ENCODE data around the gene RELL1. TPM values are rescaled to one million over a fixed set of nuclear protein-coding genes. Genes with fewer than 3 reads are reported as not detected.

Gene RELL1
- total and polyA plus RNA-seq, 10 of the 15 experiments (the other 5 are each of a cell fraction or from before 2014, with no cell fraction given), result 0.20 to 10.9 (median 3.9) TPM

DNA sequence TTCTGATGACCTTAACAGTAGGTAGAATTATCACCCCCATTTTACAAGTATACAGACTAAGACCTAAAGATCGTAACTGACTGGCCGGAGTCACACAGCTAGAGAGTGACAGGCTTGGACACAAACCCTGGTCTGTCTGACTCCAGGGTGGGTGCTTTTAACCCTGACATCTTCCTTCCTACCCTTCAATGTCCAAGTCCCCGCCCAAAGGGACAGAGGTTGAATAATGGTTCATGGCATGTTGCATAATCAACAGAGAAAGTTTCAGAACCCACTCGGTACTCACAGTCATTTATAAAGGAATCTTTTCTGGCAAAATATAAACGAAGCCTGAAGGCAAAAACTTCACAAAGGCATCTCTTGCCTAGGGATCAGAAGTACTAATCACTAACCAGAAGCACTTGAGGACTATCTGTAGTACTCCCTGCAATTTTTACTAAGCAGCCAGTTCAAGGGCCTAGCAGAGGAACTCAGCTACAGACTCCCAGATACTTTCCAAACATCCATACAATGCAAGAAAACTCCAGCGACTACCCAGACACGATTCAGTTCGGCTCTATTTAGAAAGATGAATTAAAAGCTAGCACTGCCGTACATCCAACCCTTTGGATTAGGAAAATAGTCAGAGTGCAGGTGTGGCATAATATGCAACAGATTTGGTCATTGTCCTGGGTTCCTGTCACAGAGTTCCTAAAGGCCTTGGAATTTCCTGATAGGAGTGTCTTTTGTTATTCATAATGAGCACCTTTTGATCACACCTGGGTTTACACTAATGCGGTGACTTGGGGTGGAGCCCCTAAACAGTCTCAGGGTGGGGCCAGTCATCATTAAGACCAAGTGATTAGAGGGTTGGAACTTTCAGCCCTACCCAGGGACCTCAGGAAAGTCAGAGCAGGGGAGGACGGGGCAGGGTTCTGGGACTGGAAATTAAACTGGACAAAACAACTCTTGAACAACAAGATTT lies 44.0 kb downstream of the RELL1 start:
- no peak for FAIRE-seq

More for the DNA sequence above, 44.0 kb downstream of the RELL1 start:
- no peak overlapping the region for H3K4me2 ChIP-seq (ENCODE audit: control insufficient read depth, insufficient read depth)
- H4K20me1 ChIP-seq (ENCODE audit: control insufficient read depth, insufficient read depth), result no peaks in the 10 kb centered on the region
- WGBS (ENCODE audit: insufficient coverage, insufficient replicate concordance, low lambda C conversion rate, missing lambda C conversion rate), result 87% methylated on average over 11 of the region's 11 CpGs
- intact Hi-C loops (cut with micrococcal nuclease; ENCODE audit: unreplicated experiment), result no loop called here
- no peak overlapping the region for H3K4me3 ChIP-seq
- in situ Hi-C loops (cut with MboI), result no loop called here
- no peaks in the 10 kb centered on the region for H3K9me3 ChIP-seq (replicated peaks; ENCODE audit: control insufficient read depth, insufficient read depth, low read length)
- H3K36me3 ChIP-seq (ENCODE audit: control insufficient read depth in 2 of 2, insufficient read depth in 2 of 2, low read length in 1 of 2), result no peaks in the 10 kb centered on the region
- ChIA-PET RAD21 (ENCODE audit: unreplicated experiment) (no interaction called here), SMC1A (ENCODE audit: uncharacterized antibody, unreplicated experiment) (interaction anchor here (1.0 to 1.4 kb wide), 3 partner anchors 9 to 17 kb away, joined by 3 to 4 read pairs (median 4); no protein-coding TSS in a partner anchor), CTCF (no interaction called here), POLR2A (no interaction called here)
- no TSS peak for BruUV-seq (replicated peaks)
- no peak overlapping the region for H3K27ac ChIP-seq (ENCODE audit: control insufficient read depth, insufficient read depth)
- H3K27me3 ChIP-seq (replicated peaks in 1 of 2; ENCODE audit: control insufficient read depth in 2 of 2, insufficient read depth in 2 of 2, low read length in 1 of 2), result no peaks in the 10 kb centered on the region
- H3K9ac ChIP-seq (ENCODE audit: control insufficient read depth, insufficient read depth, low read length), result no peak overlapping the region
- no peaks in the 10 kb centered on the region for H3K4me1 ChIP-seq (ENCODE audit: control insufficient read depth, insufficient read depth, low read length)
- H3K79me2 ChIP-seq (ENCODE audit: control insufficient read depth, insufficient read depth, low read length), result no peaks in the 10 kb centered on the region
- TF ChIP-seq, protein P1, sequence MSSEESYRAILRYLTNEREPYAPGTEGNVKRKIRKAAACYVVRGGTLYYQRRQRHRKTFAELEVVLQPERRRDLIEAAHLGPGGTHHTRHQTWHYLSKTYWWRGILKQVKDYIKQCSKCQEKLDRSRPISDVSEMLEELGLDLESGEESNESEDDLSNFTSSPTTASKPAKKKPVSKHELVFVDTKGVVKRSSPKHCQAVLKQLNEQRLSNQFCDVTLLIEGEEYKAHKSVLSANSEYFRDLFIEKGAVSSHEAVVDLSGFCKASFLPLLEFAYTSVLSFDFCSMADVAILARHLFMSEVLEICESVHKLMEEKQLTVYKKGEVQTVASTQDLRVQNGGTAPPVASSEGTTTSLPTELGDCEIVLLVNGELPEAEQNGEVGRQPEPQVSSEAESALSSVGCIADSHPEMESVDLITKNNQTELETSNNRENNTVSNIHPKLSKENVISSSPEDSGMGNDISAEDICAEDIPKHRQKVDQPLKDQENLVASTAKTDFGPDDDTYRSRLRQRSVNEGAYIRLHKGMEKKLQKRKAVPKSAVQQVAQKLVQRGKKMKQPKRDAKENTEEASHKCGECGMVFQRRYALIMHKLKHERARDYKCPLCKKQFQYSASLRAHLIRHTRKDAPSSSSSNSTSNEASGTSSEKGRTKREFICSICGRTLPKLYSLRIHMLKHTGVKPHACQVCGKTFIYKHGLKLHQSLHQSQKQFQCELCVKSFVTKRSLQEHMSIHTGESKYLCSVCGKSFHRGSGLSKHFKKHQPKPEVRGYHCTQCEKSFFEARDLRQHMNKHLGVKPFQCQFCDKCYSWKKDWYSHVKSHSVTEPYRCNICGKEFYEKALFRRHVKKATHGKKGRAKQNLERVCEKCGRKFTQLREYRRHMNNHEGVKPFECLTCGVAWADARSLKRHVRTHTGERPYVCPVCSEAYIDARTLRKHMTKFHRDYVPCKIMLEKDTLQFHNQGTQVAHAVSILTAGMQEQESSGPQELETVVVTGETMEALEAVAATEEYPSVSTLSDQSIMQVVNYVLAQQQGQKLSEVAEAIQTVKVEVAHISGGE (CRISPR knock-in tag; IDR thresholded peaks at IDR 0.05), result no peak
- TF ChIP-seq SMARCA5 (IDR thresholded peaks at IDR 0.05) (no peak), ZNF274 (IDR thresholded peaks at IDR 0.05; ENCODE audit: insufficient read depth, insufficient read length) (no peak), FOS (IDR thresholded peaks at IDR 0.05; ENCODE audit: borderline replicate concordance, extremely low read depth, insufficient read length) (no peak), NFIC (IDR thresholded peaks at IDR 0.05; ENCODE audit: low read depth, low read length) (no peak), BCLAF1 (IDR thresholded peaks at IDR 0.05) (no peak), CUX1 (IDR thresholded peaks at IDR 0.05; ENCODE audit: insufficient replicate concordance, low read depth, low read length) (no peak)
- no peak for ATAC-seq
- H2AFZ ChIP-seq (ENCODE audit: control insufficient read depth, low read depth, low read length), result no peak overlapping the region
- DNase-seq (ENCODE audit: low read depth, low spot score), result no peak
